ENCODE data around the gene GHRHR.

GHRHR gene

GRCh38 chr7:30974605-30975255 is 11.0 kb downstream of the GHRHR start:
- Histone ChIP-seq H3K36me3 (ENCODE audit: insufficient read depth, low read length) (no peaks in the 10 kb centered on the region), H4K20me1 (ENCODE audit: insufficient read depth, low read length) (no peaks in the 10 kb centered on the region), H3K4me3 (ENCODE audit: low read depth in 1 of 2, low read length in 2 of 2) (no peak overlapping the region), H3K79me2 (ENCODE audit: insufficient read depth, low read length) (no peaks in the 10 kb centered on the region), H3K9ac (ENCODE audit: low read depth, low read length) (no peak overlapping the region), H3K27me3 (ENCODE audit: insufficient read depth, low read length, poor library complexity) (peaks cover 10% of the 10 kb centered on the region), H2AFZ (ENCODE audit: low read depth, low read length) (no peak overlapping the region), H3K9me3 (ENCODE audit: insufficient read depth, low read length, severe bottlenecking) (no peaks in the 10 kb centered on the region), H3K4me2 (ENCODE audit: insufficient read depth, low read length) (no peak overlapping the region), H3K27ac (ENCODE audit: low read length) (no peak overlapping the region), H3K4me1 (ENCODE audit: insufficient read depth, low read length) (no peaks in the 10 kb centered on the region)
- TF ChIP-seq EZH2 (IDR thresholded peaks at IDR 0.05; ENCODE audit: borderline replicate concordance, low read depth, low read length, severe bottlenecking) (no peak), CTCF (IDR thresholded peaks at IDR 0.05; ENCODE audit: borderline replicate concordance, extremely low read depth, low read length, poor library complexity, severe bottlenecking) (peak; percentile 56)
- ATAC-seq (ENCODE audit: insufficient read depth, low read depth) (peak; percentile 40; the same call in 1 of the 3 replicates), DNase-seq (peak; percentile 17)

DNA sequence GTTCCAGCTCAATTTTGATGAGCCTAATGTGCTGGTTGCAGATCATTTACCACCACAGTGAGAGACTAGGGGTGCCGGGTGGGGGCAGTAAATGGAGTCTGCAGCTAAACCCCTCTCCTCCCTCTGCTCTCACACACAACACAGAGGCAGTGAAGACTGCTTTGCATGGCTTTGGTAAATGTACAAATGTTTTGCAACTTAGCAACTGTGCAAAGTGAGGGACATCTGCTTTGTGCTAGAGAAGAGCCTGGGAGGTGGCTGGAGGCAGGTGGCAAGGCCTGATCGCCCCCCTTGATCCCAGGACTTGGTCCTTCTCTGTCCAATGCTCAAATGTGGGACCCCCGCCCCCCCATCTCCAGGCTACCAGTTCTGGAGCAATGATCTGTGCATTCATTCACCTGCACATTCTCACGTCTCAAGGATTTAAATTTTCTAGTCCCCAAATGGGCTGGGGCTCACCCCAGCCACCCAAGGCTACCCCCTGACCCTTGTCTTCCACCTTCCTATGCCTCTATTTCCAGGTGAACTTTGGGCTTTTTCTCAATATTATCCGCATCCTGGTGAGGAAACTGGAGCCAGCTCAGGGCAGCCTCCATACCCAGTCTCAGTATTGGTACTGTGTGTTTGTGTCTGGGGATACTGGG is 11.6 kb downstream of the GHRHR start:
- TF ChIP-seq CTCF (IDR thresholded peaks at IDR 0.05; ENCODE audit: borderline replicate concordance, extremely low read depth, low read length, poor library complexity, severe bottlenecking), result no peak
- TF ChIP-seq EZH2 (IDR thresholded peaks at IDR 0.05; ENCODE audit: borderline replicate concordance, low read depth, low read length, severe bottlenecking), result no peak
- Histone ChIP-seq H3K79me2 (ENCODE audit: insufficient read depth, low read length) (no peaks in the 10 kb centered on the region), H3K36me3 (ENCODE audit: insufficient read depth, low read length) (no peaks in the 10 kb centered on the region), H3K9me3 (ENCODE audit: insufficient read depth, low read length, severe bottlenecking) (no peaks in the 10 kb centered on the region), H3K4me1 (ENCODE audit: insufficient read depth, low read length) (no peaks in the 10 kb centered on the region), H3K4me3 (ENCODE audit: low read depth in 1 of 2, low read length in 2 of 2) (no peak overlapping the region), H2AFZ (ENCODE audit: low read depth, low read length) (no peak overlapping the region), H3K27ac (ENCODE audit: low read length) (no peak overlapping the region), H3K4me2 (ENCODE audit: insufficient read depth, low read length) (no peak overlapping the region), H3K27me3 (ENCODE audit: insufficient read depth, low read length, poor library complexity) (peaks cover 10% of the 10 kb centered on the region), H3K9ac (ENCODE audit: low read depth, low read length) (no peak overlapping the region), H4K20me1 (ENCODE audit: insufficient read depth, low read length) (no peaks in the 10 kb centered on the region)
- no peak for DNase-seq
- no peak for ATAC-seq (ENCODE audit: insufficient read depth, low read depth)

GRCh38 chr7:30976381-30976780 is 12.6 kb downstream of the GHRHR start:
- Histone ChIP-seq H3K9me3 (ENCODE audit: insufficient read depth, low read length, severe bottlenecking) (no peaks in the 10 kb centered on the region), H2AFZ (ENCODE audit: low read depth, low read length) (no peak overlapping the region), H3K27me3 (ENCODE audit: insufficient read depth, low read length, poor library complexity) (peaks cover 10% of the 10 kb centered on the region), H3K79me2 (ENCODE audit: insufficient read depth, low read length) (no peaks in the 10 kb centered on the region), H3K27ac (ENCODE audit: low read length) (no peak overlapping the region), H3K36me3 (ENCODE audit: insufficient read depth, low read length) (no peaks in the 10 kb centered on the region), H3K4me2 (ENCODE audit: insufficient read depth, low read length) (no peak overlapping the region), H3K4me1 (ENCODE audit: insufficient read depth, low read length) (no peaks in the 10 kb centered on the region), H3K9ac (ENCODE audit: low read depth, low read length) (no peak overlapping the region), H3K4me3 (ENCODE audit: low read depth in 1 of 2, low read length in 2 of 2) (no peak overlapping the region), H4K20me1 (ENCODE audit: insufficient read depth, low read length) (no peaks in the 10 kb centered on the region)
- ATAC-seq (ENCODE audit: insufficient read depth, low read depth) (no peak), DNase-seq (no peak)
- TF ChIP-seq CTCF (IDR thresholded peaks at IDR 0.05; ENCODE audit: borderline replicate concordance, extremely low read depth, low read length, poor library complexity, severe bottlenecking), result no peak
- no peak for TF ChIP-seq EZH2 (IDR thresholded peaks at IDR 0.05; ENCODE audit: borderline replicate concordance, low read depth, low read length, severe bottlenecking)
